K562 (cell line): Measurements from ENCODE around the gene HMX1.

Experiments used
- BHLHE40 ChIP-seq: IDR thresholded peaks from 2 replicates; pipeline ENCODE4 v1.6.1; 2011; ENCODE audit warnings: low read length, improper control_type of control experiment
- NR2C1 ChIP-seq, 2 experiments: fragments of 450-650 bp; IDR thresholded peaks; 2 replicates each; pipeline ENCODE4 v1.6.1; 2017; ENCODE audit warnings: mild to moderate bottlenecking in 2 of 2, antibody characterized with exemption in 1 of 2, inconsistent platforms in 1 of 2, missing compliant biosample characterization in 1 of 2, missing genetic modification characterization in 1 of 2
- PCBP2 ChIP-seq: fragments of 200-400 bp; formaldehyde crosslinking; IDR thresholded peaks from 2 replicates; pipeline ENCODE4 v1.6.1; 2018; ENCODE audit warnings: low read length, low read depth, mild to moderate bottlenecking, moderate library complexity; ENCODE audit not compliant: poor library complexity, severe bottlenecking
- ZNF23 ChIP-seq: fragments of 250-450 bp; sonication (Bioruptor Pico); IDR thresholded peaks from 2 replicates; pipeline ENCODE4 v1.4.0; 2020; ENCODE audit warnings: mild to moderate bottlenecking

- TF ChIP-seq PCBP2 (no peak), BHLHE40 (no peak), ZNF23 (CRISPR knock-in tag) (no peak), NR2C1 (IDR thresholded peaks at IDR 0.05) (no peak), NR2C1 (tag; IDR thresholded peaks at IDR 0.05) (no peak)
Observed at GRCh38 chr4:8870647-8871416, 807 bp downstream of the HMX1 start.
